ENCODE results near the gene MAML2. TPM values are rescaled to one million over a fixed set of nuclear protein-coding genes. Genes with fewer than 3 reads are reported as not detected.
"Not testable (repeated sequence)": the region's sequence is repeated elsewhere in the genome, so short reads cannot be mapped to it uniquely, and the experiment has no call there.

MAML2 gene
- total RNA-seq, 1 experiment from 2014 or later, result 2.1 TPM

- no peak for DNase-seq (ENCODE audit: low read depth)
These were observed 154.6 kb downstream of the MAML2 start for GRCh38 chr11:96188243-96189006.

GRCh38 chr11:96187822-96188221, 155.2 kb downstream of the MAML2 start:
- DNase-seq (ENCODE audit: low read depth), result no peak
- in situ Hi-C loops (cut with HindIII; ENCODE audit: low pct_unique_long_range_greater_than_20kb, low sequenced_read_pairs), result no loop called here

More at GRCh38 chr11:96188243-96189006, 154.6 kb downstream of the MAML2 start:
- in situ Hi-C loops (cut with HindIII; ENCODE audit: low pct_unique_long_range_greater_than_20kb, low sequenced_read_pairs), result no loop called here

GRCh38 chr11:96186806-96187205, 156.2 kb downstream of the MAML2 start:
- no peak for DNase-seq (ENCODE audit: low read depth)
- in situ Hi-C loops (cut with HindIII; ENCODE audit: low pct_unique_long_range_greater_than_20kb, low sequenced_read_pairs), result no loop called here

GRCh38 chr11:96185220-96185768, 157.7 kb downstream of the MAML2 start:
- no peak for DNase-seq (ENCODE audit: low read depth)
- in situ Hi-C loops (cut with HindIII; ENCODE audit: low pct_unique_long_range_greater_than_20kb, low sequenced_read_pairs), result no loop called here

GRCh38 chr11:96180937-96181336, 162.1 kb downstream of the MAML2 start:
- DNase-seq (ENCODE audit: low read depth); in situ Hi-C loops (cut with HindIII; ENCODE audit: low pct_unique_long_range_greater_than_20kb, low sequenced_read_pairs): not testable (repeated sequence)

GRCh38 chr11:96180341-96180740, 162.7 kb downstream of the MAML2 start:
- DNase-seq (ENCODE audit: low read depth), result no peak

GRCh38 chr11:96179905-96180304, 163.1 kb downstream of the MAML2 start:
- in situ Hi-C loops (cut with HindIII; ENCODE audit: low pct_unique_long_range_greater_than_20kb, low sequenced_read_pairs), result no loop called here
- DNase-seq (ENCODE audit: low read depth), result no peak

More at GRCh38 chr11:96180341-96180740, 162.7 kb downstream of the MAML2 start:
- in situ Hi-C loops (cut with HindIII; ENCODE audit: low pct_unique_long_range_greater_than_20kb, low sequenced_read_pairs), result no loop called here

- in situ Hi-C loops (cut with HindIII; ENCODE audit: low pct_unique_long_range_greater_than_20kb, low sequenced_read_pairs), result no loop called here
- DNase-seq (ENCODE audit: low read depth), result no peak
These were observed 164.1 kb downstream of the MAML2 start for GRCh38 chr11:96178887-96179279.

GRCh38 chr11:96178049-96178886, 164.7 kb downstream of the MAML2 start:
- DNase-seq (ENCODE audit: low read depth), result no peak
- in situ Hi-C loops (cut with HindIII; ENCODE audit: low pct_unique_long_range_greater_than_20kb, low sequenced_read_pairs), result no loop called here

GRCh38 chr11:96177146-96177545, 165.8 kb downstream of the MAML2 start:
- no peak for DNase-seq (ENCODE audit: low read depth)
- in situ Hi-C loops (cut with HindIII; ENCODE audit: low pct_unique_long_range_greater_than_20kb, low sequenced_read_pairs), result no loop called here

GRCh38 chr11:96173906-96174305, 169.1 kb downstream of the MAML2 start:
- in situ Hi-C loops (cut with HindIII; ENCODE audit: low pct_unique_long_range_greater_than_20kb, low sequenced_read_pairs), result no loop called here
- DNase-seq (ENCODE audit: low read depth), result no peak

GRCh38 chr11:96173422-96173821, 169.6 kb downstream of the MAML2 start:
- in situ Hi-C loops (cut with HindIII; ENCODE audit: low pct_unique_long_range_greater_than_20kb, low sequenced_read_pairs), result no loop called here
- DNase-seq (ENCODE audit: low read depth), result no peak

GRCh38 chr11:96172604-96173003, 170.4 kb downstream of the MAML2 start:
- in situ Hi-C loops (cut with HindIII; ENCODE audit: low pct_unique_long_range_greater_than_20kb, low sequenced_read_pairs), result no loop called here
- DNase-seq (ENCODE audit: low read depth), result no peak

- in situ Hi-C loops (cut with HindIII; ENCODE audit: low pct_unique_long_range_greater_than_20kb, low sequenced_read_pairs), result no loop called here
- no peak for DNase-seq (ENCODE audit: low read depth)
These were observed 173.7 kb downstream of the MAML2 start for GRCh38 chr11:96169250-96169649.

GRCh38 chr11:96168623-96169022, 174.4 kb downstream of the MAML2 start:
- in situ Hi-C loops (cut with HindIII; ENCODE audit: low pct_unique_long_range_greater_than_20kb, low sequenced_read_pairs), result no loop called here

GRCh38 chr11:96167787-96168186, 175.2 kb downstream of the MAML2 start:
- in situ Hi-C loops (cut with HindIII; ENCODE audit: low pct_unique_long_range_greater_than_20kb, low sequenced_read_pairs), result no loop called here
- DNase-seq (ENCODE audit: low read depth), result no peak

More at GRCh38 chr11:96168623-96169022, 174.4 kb downstream of the MAML2 start:
- DNase-seq (ENCODE audit: low read depth), result no peak

- in situ Hi-C loops (cut with HindIII; ENCODE audit: low pct_unique_long_range_greater_than_20kb, low sequenced_read_pairs), result no loop called here
- no peak for DNase-seq (ENCODE audit: low read depth)
These were observed 175.7 kb downstream of the MAML2 start for GRCh38 chr11:96167203-96167758.

GRCh38 chr11:96162816-96163499, 180.0 kb downstream of the MAML2 start:
- DNase-seq (ENCODE audit: low read depth), result no peak
- in situ Hi-C loops (cut with HindIII; ENCODE audit: low pct_unique_long_range_greater_than_20kb, low sequenced_read_pairs), result no loop called here
